ENCODE measurements around the gene DDX5.

The DDX5 gene

DNA sequence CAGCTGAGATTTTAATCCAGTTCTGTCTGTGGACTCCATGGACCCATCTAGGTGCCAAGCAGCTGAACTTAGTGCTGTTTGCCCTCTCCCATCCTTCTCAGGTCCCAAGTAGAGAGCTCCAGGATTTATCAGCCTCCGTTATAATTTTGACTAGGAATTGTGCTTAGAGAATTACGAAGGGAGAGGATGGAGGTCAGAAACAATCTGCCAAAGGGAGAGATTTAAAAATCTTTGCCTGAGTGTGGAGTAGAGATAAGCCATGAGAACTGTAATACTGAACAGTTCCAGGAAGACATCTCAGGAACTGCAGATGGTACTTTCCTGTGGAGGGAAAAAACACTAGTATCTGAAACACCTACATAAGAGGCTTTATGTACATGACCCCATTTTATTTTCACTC lies 27.7 kb upstream of the DDX5 start:
- no peaks in the 10 kb centered on the region for H3K27me3 Mint-ChIP-seq

DNA sequence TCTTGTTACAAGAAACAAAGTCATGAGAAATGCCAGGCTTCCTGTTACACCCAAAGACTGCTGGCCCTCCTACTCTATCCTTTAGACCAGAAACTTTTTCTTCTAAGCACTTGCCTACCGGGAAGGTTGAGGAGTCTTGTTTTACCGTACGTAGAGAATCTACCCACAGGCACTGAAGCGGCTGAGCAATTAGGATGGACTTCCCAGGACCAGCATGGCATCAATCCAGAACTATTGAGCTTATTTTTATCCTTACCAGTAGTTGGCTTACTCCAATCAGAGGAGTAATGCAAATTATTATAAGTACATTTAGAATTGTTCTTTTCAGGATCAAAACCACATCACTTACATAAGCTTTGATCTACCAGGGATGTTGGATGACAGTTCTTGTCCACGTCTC lies 26.3 kb upstream of the DDX5 start:
- Mint-ChIP-seq H3K9me3 (no peaks in the 10 kb centered on the region), H3K4me3 (no peak overlapping the region), H3K27me3 (no peaks in the 10 kb centered on the region), H3K36me3 (ENCODE audit: insufficient read depth) (peaks cover 78% of the 10 kb centered on the region), H3K4me1 (no peaks in the 10 kb centered on the region), H3K27ac (ENCODE audit: low read depth) (no peak overlapping the region)
- ATAC-seq (replicated peaks; ENCODE audit: extremely low read depth, poor library complexity, severe bottlenecking), result no peak
- DNase-seq (ENCODE audit: low spot score in 2 of 2), result no peak

More for the DNA sequence above, 27.7 kb upstream of the DDX5 start:
- H3K4me1 Mint-ChIP-seq, result peaks cover 5% of the 10 kb centered on the region
- DNase-seq (ENCODE audit: low spot score in 2 of 2) (no peak), ATAC-seq (replicated peaks; ENCODE audit: extremely low read depth, poor library complexity, severe bottlenecking) (no peak)
- no peak overlapping the region for H3K4me3 Mint-ChIP-seq
- H3K36me3 Mint-ChIP-seq (ENCODE audit: insufficient read depth), result peaks cover 77% of the 10 kb centered on the region
- peak overlapping the region; percentile 2 for H3K27ac Mint-ChIP-seq (ENCODE audit: low read depth)
- no peaks in the 10 kb centered on the region for H3K9me3 Mint-ChIP-seq

DNA sequence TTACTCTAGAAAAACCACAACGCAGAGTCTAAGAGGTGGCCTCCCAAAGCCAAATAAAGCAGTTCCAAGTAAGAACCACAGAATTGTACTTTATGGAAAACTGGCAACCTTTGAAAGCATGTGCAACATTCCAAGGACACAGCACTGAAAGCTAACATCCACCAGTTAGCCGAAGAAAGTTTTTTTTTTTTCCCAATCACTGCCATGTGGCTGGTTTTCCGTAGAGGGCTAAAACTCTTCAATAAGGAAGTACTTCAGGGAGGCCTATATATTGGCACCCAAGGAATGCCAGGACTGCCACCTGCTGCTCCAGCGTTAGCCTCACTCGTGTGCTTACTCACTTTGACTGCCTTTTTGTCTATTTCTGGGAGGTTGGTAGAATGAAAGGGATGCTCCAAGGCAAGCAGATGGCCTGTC lies 25.9 kb upstream of the DDX5 start:
- Mint-ChIP-seq H3K27me3 (no peaks in the 10 kb centered on the region), H3K4me1 (no peaks in the 10 kb centered on the region), H3K9me3 (no peaks in the 10 kb centered on the region), H3K4me3 (no peak overlapping the region), H3K36me3 (ENCODE audit: insufficient read depth) (peaks cover 76% of the 10 kb centered on the region), H3K27ac (ENCODE audit: low read depth) (no peak overlapping the region)
- DNase-seq (ENCODE audit: low spot score in 2 of 2) (no peak), ATAC-seq (replicated peaks; ENCODE audit: extremely low read depth, poor library complexity, severe bottlenecking) (no peak)

DNA sequence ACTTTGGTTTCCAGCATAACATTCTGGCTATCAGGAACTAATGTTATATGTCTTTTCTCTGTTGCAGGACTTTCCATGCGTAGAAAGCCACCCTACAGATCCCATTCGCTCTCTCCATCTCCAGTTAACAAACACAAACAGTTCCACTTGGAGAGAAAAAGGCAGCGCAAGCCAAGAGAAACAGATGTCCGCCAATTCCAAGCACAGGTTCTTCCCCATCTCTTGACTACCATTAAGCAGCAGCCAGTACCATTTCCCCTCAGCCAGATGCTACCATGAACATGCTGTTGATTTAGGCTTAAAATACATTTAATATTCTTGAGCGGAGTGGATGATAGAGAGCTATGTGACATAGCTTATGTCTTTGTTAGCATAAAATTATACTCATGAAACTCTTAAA lies 23.1 kb upstream of the DDX5 start:
- Mint-ChIP-seq H3K9me3 (no peaks in the 10 kb centered on the region), H3K4me1 (no peaks in the 10 kb centered on the region), H3K27ac (ENCODE audit: low read depth) (peak overlapping the region; percentile 1), H3K4me3 (no peak overlapping the region), H3K27me3 (no peaks in the 10 kb centered on the region), H3K36me3 (ENCODE audit: insufficient read depth) (peaks cover 83% of the 10 kb centered on the region)
- DNase-seq (ENCODE audit: low spot score in 2 of 2) (no peak), ATAC-seq (replicated peaks; ENCODE audit: extremely low read depth, poor library complexity, severe bottlenecking) (no peak)

DNA sequence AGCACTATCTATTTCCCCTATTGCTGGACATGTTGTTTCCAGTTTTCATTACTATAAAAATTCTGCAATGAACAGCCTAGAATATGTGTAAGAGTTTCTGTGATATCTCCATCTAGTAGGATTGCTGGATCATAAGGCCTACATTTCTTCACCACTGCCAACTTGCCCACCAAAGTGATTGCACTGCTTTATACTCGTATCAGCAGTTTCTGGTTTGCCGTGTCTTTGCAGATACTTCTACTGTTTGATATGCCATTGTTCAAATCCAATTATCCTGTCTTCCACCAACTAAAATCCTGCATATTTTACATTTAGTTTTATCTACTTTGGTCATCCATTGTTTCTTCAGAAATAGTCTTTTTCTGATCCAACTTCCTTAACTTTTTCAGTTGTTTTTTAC lies 21.8 kb upstream of the DDX5 start:
- no peaks in the 10 kb centered on the region for H3K27me3 Mint-ChIP-seq
- peak overlapping the region; percentile 1 for H3K27ac Mint-ChIP-seq (ENCODE audit: low read depth)
- DNase-seq (ENCODE audit: low spot score in 2 of 2) (no peak), ATAC-seq (replicated peaks; ENCODE audit: extremely low read depth, poor library complexity, severe bottlenecking) (no peak)
- peaks cover 86% of the 10 kb centered on the region for H3K36me3 Mint-ChIP-seq (ENCODE audit: insufficient read depth)
- H3K9me3 Mint-ChIP-seq, result no peaks in the 10 kb centered on the region
- no peak overlapping the region for H3K4me3 Mint-ChIP-seq
- H3K4me1 Mint-ChIP-seq, result no peaks in the 10 kb centered on the region

DNA sequence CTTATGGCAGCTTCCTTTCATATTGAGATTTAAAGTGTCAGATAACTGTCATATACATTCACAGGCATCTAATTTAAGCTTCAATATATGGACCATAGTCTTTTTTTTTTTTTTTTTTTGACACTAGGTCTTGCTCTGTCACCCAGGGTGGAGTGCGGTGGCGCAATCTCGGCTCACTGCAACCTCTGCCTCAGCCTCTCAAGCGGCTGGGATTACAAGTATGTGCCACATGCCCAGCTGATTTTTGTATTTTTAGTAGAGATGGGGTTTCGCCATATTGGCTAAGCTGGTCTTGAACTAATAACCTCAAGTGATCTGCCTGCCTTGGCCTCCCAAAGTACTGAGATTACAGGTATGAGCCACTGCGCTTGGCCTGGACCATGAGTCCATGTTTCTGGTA lies 14.3 kb upstream of the DDX5 start:
- DNase-seq (ENCODE audit: low spot score in 2 of 2), result no peak
- Mint-ChIP-seq H3K9me3 (no peaks in the 10 kb centered on the region), H3K4me1 (peaks cover 7% of the 10 kb centered on the region), H3K4me3 (no peak overlapping the region), H3K27me3 (no peaks in the 10 kb centered on the region), H3K27ac (ENCODE audit: low read depth) (no peak overlapping the region), H3K36me3 (ENCODE audit: insufficient read depth) (peaks cover 67% of the 10 kb centered on the region)
- ATAC-seq (replicated peaks; ENCODE audit: extremely low read depth, poor library complexity, severe bottlenecking), result no peak

DNA sequence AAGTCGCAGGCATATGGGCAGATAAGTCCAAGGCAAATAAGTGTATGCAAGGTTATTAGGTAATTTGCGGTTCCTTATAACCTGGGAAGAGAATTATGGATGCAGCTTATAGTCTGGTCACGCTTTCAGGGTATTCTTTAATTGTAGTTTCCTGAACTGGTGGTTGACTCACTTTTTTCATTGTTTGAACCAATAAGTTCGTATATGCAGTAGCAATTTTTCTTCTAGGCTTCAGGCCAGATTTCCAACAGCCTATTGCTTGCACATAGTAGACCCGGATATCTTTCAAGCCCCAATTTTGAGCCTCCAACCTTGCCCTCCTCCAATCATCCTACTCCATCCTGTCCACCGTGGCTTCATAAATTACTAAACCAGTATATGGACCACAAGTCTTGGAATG lies 13.5 kb upstream of the DDX5 start:
- Mint-ChIP-seq H3K4me3 (no peak overlapping the region), H3K9me3 (no peaks in the 10 kb centered on the region), H3K27ac (ENCODE audit: low read depth) (no peak overlapping the region), H3K36me3 (ENCODE audit: insufficient read depth) (peaks cover 67% of the 10 kb centered on the region), H3K27me3 (no peaks in the 10 kb centered on the region), H3K4me1 (peaks cover 13% of the 10 kb centered on the region)
- ATAC-seq (replicated peaks; ENCODE audit: extremely low read depth, poor library complexity, severe bottlenecking) (no peak), DNase-seq (ENCODE audit: low spot score in 2 of 2) (no peak)

DNA sequence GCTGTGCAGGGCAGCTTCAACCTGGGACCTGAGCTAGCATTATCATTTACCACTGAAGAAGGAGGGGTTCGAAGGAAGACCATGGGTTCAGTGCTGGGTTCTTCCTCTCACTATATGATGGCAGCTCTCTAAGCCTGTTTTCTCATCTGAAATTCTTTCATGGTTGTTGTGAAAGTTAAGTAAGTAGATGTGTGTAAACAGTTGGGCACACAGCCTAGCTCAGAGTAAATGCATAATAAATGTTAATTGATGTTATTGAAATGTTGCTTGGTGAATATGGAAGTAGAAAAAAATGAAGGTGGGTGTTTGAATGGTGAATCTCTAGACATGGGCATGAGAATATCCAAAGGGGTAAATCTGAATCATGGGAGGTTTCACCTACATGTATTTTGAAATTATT lies 9.7 kb upstream of the DDX5 start:
- peaks cover 70% of the 10 kb centered on the region for H3K36me3 Mint-ChIP-seq (ENCODE audit: insufficient read depth)
- no peak overlapping the region for H3K4me3 Mint-ChIP-seq
- H3K27ac Mint-ChIP-seq (ENCODE audit: low read depth), result no peak overlapping the region

DNA sequence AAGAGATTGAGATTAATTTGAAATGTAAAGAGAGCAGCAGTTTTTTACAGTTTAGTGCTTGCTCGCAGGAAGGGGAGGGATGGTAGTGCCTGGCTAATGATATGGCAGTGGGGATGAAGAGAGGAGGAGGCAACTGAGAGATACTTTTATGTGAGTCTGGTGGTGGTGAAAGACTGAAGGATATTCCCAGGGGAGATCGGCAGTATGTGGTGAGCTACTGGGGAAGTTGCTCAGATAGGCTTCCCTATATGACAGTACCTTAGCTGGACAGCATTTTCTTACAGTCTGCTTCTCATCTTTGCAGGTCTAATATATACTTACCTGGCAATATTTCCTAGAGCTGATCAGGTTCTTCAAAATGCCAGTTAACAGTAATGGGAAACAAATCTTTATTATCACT lies 9.3 kb upstream of the DDX5 start:
- DNase-seq (ENCODE audit: low spot score in 2 of 2) (no peak), ATAC-seq (replicated peaks; ENCODE audit: extremely low read depth, poor library complexity, severe bottlenecking) (no peak)
- no peaks in the 10 kb centered on the region for H3K27me3 Mint-ChIP-seq
- H3K36me3 Mint-ChIP-seq (ENCODE audit: insufficient read depth), result peaks cover 74% of the 10 kb centered on the region
- no peaks in the 10 kb centered on the region for H3K9me3 Mint-ChIP-seq
- no peak overlapping the region for H3K4me3 Mint-ChIP-seq
- no peak overlapping the region for H3K27ac Mint-ChIP-seq (ENCODE audit: low read depth)
- H3K4me1 Mint-ChIP-seq, result peaks cover 28% of the 10 kb centered on the region

More for the DNA sequence above, 9.7 kb upstream of the DDX5 start:
- DNase-seq (ENCODE audit: low spot score in 2 of 2) (no peak), ATAC-seq (replicated peaks; ENCODE audit: extremely low read depth, poor library complexity, severe bottlenecking) (no peak)
- Mint-ChIP-seq H3K9me3 (no peaks in the 10 kb centered on the region), H3K27me3 (no peaks in the 10 kb centered on the region), H3K4me1 (peaks cover 24% of the 10 kb centered on the region)

DNA sequence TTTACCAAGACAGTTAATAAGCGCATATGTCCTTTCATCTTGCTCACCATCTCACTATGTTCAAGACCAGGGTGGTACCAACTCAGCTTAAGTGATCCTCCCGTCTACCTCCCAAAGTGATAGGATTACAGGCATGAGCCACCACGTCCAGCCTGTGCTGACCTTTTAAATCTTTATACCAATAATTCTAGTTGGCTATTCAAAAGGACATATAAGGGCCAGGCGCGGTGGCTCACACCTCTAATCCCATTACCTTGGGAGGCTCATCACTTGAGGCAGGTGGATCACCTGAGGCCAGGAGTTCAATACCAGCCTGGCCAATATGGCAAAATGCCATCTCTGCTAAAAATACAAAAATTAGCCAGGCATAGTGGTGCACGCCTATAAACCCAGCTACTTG lies 3.1 kb upstream of the DDX5 start:
- Mint-ChIP-seq H3K36me3 (ENCODE audit: insufficient read depth) (peaks cover 75% of the 10 kb centered on the region), H3K4me1 (peaks cover 48% of the 10 kb centered on the region), H3K27me3 (no peaks in the 10 kb centered on the region), H3K9me3 (no peaks in the 10 kb centered on the region), H3K27ac (ENCODE audit: low read depth) (no peak overlapping the region), H3K4me3 (no peak overlapping the region)
- ATAC-seq (replicated peaks; ENCODE audit: extremely low read depth, poor library complexity, severe bottlenecking) (no peak), DNase-seq (ENCODE audit: low spot score in 2 of 2) (no peak)

DNA sequence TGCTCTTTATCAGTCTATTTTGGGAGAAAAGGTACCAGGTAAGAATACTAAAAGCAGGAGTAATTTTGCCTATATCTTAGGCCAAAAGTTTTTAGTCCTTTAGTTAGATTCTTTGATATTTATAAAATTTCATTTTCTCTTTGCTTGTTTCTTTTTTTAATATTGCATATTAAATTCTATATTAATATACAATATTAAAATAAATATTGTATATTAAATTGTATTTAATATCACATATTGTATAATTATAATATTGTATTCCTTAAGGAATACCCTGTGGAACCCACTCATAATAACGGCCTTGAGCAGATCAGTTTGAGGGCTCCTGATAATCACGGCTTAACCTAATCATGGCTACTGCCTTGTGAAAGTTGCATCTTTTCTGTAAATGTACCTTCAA lies 2.6 kb upstream of the DDX5 start:
- H3K4me1 Mint-ChIP-seq, result peaks cover 48% of the 10 kb centered on the region

DNA sequence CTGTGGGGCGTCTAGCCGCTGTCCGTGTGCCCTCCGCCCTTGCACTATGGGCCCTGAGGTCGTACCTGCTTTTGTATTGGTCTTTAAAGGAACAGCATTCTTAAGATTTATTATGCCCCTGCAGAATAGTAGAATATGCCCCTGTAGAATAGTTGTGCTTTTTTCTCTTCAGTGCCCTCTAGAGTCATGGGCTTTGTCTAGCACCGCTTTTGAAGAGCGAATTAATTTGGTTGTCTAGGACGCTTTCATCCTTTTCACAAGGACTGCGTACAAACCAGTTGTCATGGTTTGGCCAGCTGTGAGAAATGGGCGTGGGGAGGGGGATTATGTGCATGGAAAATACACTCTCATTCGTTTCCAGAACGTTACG lies 1.3 kb upstream of the DDX5 start:
- H3K27me3 Mint-ChIP-seq, result no peaks in the 10 kb centered on the region

More for the DNA sequence above, 2.6 kb upstream of the DDX5 start:
- DNase-seq (ENCODE audit: low spot score in 2 of 2) (no peak), ATAC-seq (replicated peaks; ENCODE audit: extremely low read depth, poor library complexity, severe bottlenecking) (no peak)
- no peaks in the 10 kb centered on the region for H3K9me3 Mint-ChIP-seq
- H3K36me3 Mint-ChIP-seq (ENCODE audit: insufficient read depth), result peaks cover 75% of the 10 kb centered on the region
- peak overlapping the region; percentile 25 for H3K27ac Mint-ChIP-seq (ENCODE audit: low read depth)
- H3K4me3 Mint-ChIP-seq, result peak overlapping the region; percentile 100
- H3K27me3 Mint-ChIP-seq, result no peaks in the 10 kb centered on the region

DNA sequence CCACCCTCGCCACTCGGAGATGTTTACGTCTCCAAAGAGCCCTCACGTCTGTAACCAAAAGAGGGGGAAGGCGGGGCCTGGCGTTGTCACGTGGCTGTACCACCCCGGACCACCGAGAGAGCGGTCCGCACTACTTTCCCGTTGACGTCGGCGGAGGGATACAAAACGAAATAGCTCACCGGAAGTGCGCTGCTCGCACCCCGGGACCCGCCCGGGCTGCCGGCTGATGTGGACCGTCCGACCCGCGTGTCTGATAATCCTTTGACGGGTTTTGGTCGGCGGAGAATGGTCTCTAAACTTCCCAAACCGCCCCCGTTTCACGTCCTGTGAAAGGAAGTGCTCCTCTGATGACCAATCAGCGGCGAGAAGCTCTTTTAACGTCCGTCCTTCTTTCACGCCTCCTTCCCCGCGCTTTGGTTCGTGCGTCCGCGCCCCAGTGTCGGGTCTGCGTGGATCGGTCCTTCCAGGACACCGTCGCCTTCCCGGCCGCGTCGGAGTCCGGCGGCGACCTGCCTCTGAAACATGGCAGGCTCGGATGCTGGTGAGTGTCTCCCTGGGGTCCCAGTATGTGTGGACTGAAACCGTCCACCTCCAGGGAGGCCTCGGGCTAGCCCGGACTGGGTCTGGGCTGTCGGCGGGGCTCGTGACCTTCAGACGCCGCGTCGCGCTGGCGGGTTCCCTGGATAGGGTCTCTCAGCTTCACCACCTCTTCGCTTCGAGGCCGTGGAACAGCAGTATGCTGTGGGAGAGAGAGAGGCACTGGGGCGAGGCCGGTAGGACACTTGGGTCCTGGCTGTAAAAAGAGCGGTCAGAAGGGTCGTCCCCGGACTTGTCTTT lies 705 bp upstream of the DDX5 start, which contains the start of gene CEP95:
Gene CEP95, plus strand, starts transcription at position 402 of the 837 bp plus-strand sequence. Its CDS starts 121 bp downstream, at position 523.
- peaks cover 82% of the 10 kb centered on the region for H3K36me3 Mint-ChIP-seq (ENCODE audit: insufficient read depth)
- peak; percentile 64 for ATAC-seq (replicated peaks; ENCODE audit: extremely low read depth, poor library complexity, severe bottlenecking)

More for the DNA sequence above, 1.3 kb upstream of the DDX5 start:
- ATAC-seq (replicated peaks; ENCODE audit: extremely low read depth, poor library complexity, severe bottlenecking), result peak; percentile 55
- peak overlapping the region; percentile 100 for H3K27ac Mint-ChIP-seq (ENCODE audit: low read depth)
- H3K9me3 Mint-ChIP-seq, result no peaks in the 10 kb centered on the region
- no peak for DNase-seq (ENCODE audit: low spot score in 2 of 2)
- peak overlapping the region; percentile 100 for H3K4me3 Mint-ChIP-seq
- peaks cover 55% of the 10 kb centered on the region for H3K4me1 Mint-ChIP-seq
- H3K36me3 Mint-ChIP-seq (ENCODE audit: insufficient read depth), result peaks cover 78% of the 10 kb centered on the region

More for the DNA sequence above, 705 bp upstream of the DDX5 start, which contains the start of gene CEP95:
- Mint-ChIP-seq H3K4me3 (peak within 1 kb of the TSS; percentile 100), H3K27me3 (no peaks in the 10 kb centered on the region), H3K9me3 (no peaks in the 10 kb centered on the region), H3K4me1 (peaks cover 61% of the 10 kb centered on the region), H3K27ac (ENCODE audit: low read depth) (peak within 1 kb of the TSS; percentile 100)
- peak; percentile 96 for DNase-seq (ENCODE audit: low spot score in 2 of 2)
